Loucy (cell line): ENCODE results near the gene CACNA1D.

Source experiments
- H2AFZ ChIP-seq: fragments of 200-600 bp; sonication (generic); 2 replicates; pipeline ENCODE4 v1.6.0; 2016; ENCODE audit warnings: antibody characterized with exemption, mild to moderate bottlenecking, low read length, moderate library complexity
- H3F3A ChIP-seq: fragments of 200-600 bp; 2 replicates; pipeline ENCODE4 v1.6.0; 2016; ENCODE audit warnings: antibody characterized with exemption, low read depth, mild to moderate bottlenecking
- H3K27me3 ChIP-seq: fragments of 200-600 bp; sonication (generic); 2 replicates; pipeline ENCODE4 v1.6.1; 2014; ENCODE audit warnings: low read length, mild to moderate bottlenecking; ENCODE audit not compliant: insufficient read depth, poor library complexity, severe bottlenecking
- H3K36me3 ChIP-seq: fragments of 200-600 bp; sonication (generic); 2 replicates; pipeline ENCODE4 v1.6.1; 2016; ENCODE audit warnings: low read length; ENCODE audit not compliant: insufficient read depth
- H3K4me1 ChIP-seq: fragments of 200-600 bp; sonication (generic); 2 replicates; pipeline ENCODE4 v1.5.1; 2014; ENCODE audit warnings: low read length, mild to moderate bottlenecking; ENCODE audit not compliant: insufficient read depth, poor library complexity, severe bottlenecking
- H3K4me2 ChIP-seq: fragments of 200-600 bp; sonication (generic); 2 replicates; pipeline ENCODE4 v1.6.0; 2014; ENCODE audit warnings: antibody characterized with exemption, low read length, low read depth, mild to moderate bottlenecking; ENCODE audit not compliant: poor library complexity, severe bottlenecking
- H3K4me3 ChIP-seq: fragments of 200-600 bp; sonication (generic); 2 replicates; pipeline ENCODE4 v1.5.1; 2014; ENCODE audit warnings: low read length, mild to moderate bottlenecking, mixed read lengths; ENCODE audit not compliant: poor library complexity, severe bottlenecking
- H3K79me2 ChIP-seq: fragments of 200-600 bp; sonication (generic); 2 replicates; pipeline ENCODE4 v1.6.1; 2014; ENCODE audit warnings: low read length; ENCODE audit not compliant: insufficient read depth
- H3K9ac ChIP-seq: fragments of 200-600 bp; sonication (generic); 2 replicates; pipeline ENCODE4 v1.6.0; 2014; ENCODE audit warnings: mild to moderate bottlenecking, low read depth, low read length, moderate library complexity; ENCODE audit not compliant: poor library complexity, severe bottlenecking
- H3K9me2 ChIP-seq: fragments of 200-600 bp; sonication (generic); replicated peaks from 2 replicates; pipeline ENCODE4 v1.6.1; 2016; ENCODE audit warnings: low read depth, low read length, mixed read lengths
- H3K9me3 ChIP-seq: fragments of 200-600 bp; sonication (generic); 2 replicates; pipeline ENCODE4 v1.6.1; 2014; ENCODE audit warnings: mild to moderate bottlenecking, antibody characterized with exemption, low read length, low read depth; ENCODE audit not compliant: insufficient read depth
- H4K20me1 ChIP-seq: fragments of 200-600 bp; sonication (generic); 2 replicates; pipeline ENCODE4 v1.6.0; 2014; ENCODE audit warnings: antibody characterized with exemption, low read length, mild to moderate bottlenecking; ENCODE audit not compliant: insufficient read depth, poor library complexity, severe bottlenecking
- CTCF ChIP-seq: fragments of 200-600 bp; sonication (generic); conservative IDR thresholded peaks from 2 replicates; pipeline ENCODE4 v1.5.1; 2014; ENCODE audit warnings: mild to moderate bottlenecking, antibody characterized with exemption, low read length
- EZH2phosphoT487 ChIP-seq: fragments of 200-600 bp; IDR thresholded peaks from 2 replicates; pipeline ENCODE4 v1.6.1; 2018; ENCODE audit warnings: antibody characterized with exemption, mild to moderate bottlenecking, moderate library complexity, borderline replicate concordance

Gene CACNA1D

GRCh38 chr3:53544357-53544756 is 49.9 kb downstream of the CACNA1D start:
- no peak overlapping the region for H3K9ac ChIP-seq
- H3K27me3 ChIP-seq: no peaks in the 10 kb centered on the region
- no peaks in the 10 kb centered on the region for H3K9me3 ChIP-seq
- no peak overlapping the region for H3K4me2 ChIP-seq
- no peak overlapping the region for H3K4me3 ChIP-seq
- H3K9me2 ChIP-seq: no peaks in the 10 kb centered on the region
- H3K4me1 ChIP-seq: no peaks in the 10 kb centered on the region
- H3K36me3 ChIP-seq: no peaks in the 10 kb centered on the region
- H2AFZ ChIP-seq: no peak overlapping the region
- no peak for TF ChIP-seq CTCF
- TF ChIP-seq EZH2phosphoT487: no peak
- no peaks in the 10 kb centered on the region for H3K79me2 ChIP-seq
- no peaks in the 10 kb centered on the region for H3F3A ChIP-seq
- no peaks in the 10 kb centered on the region for H4K20me1 ChIP-seq

- no peaks in the 10 kb centered on the region for H3K9me2 ChIP-seq
- no peaks in the 10 kb centered on the region for H4K20me1 ChIP-seq
- no peaks in the 10 kb centered on the region for H3K36me3 ChIP-seq
- H3K9ac ChIP-seq: no peak overlapping the region
- no peaks in the 10 kb centered on the region for H3K4me1 ChIP-seq
- H3K4me3 ChIP-seq: no peak overlapping the region
- no peak overlapping the region for H2AFZ ChIP-seq
- no peaks in the 10 kb centered on the region for H3K27me3 ChIP-seq
- TF ChIP-seq CTCF: no peak
- TF ChIP-seq EZH2phosphoT487: no peak
- H3K9me3 ChIP-seq: no peaks in the 10 kb centered on the region
- no peaks in the 10 kb centered on the region for H3K79me2 ChIP-seq
- H3F3A ChIP-seq: no peaks in the 10 kb centered on the region
- H3K4me2 ChIP-seq: no peak overlapping the region
Observed at GRCh38 chr3:53545310-53545995, 51.0 kb downstream of the CACNA1D start.

- Histone ChIP-seq H3K4me3 (no peak overlapping the region), H3K9me2 (no peaks in the 10 kb centered on the region), H2AFZ (no peak overlapping the region), H3K27me3 (no peaks in the 10 kb centered on the region), H3K4me1 (no peaks in the 10 kb centered on the region), H3K9me3 (no peaks in the 10 kb centered on the region), H3F3A (no peaks in the 10 kb centered on the region), H3K79me2 (no peaks in the 10 kb centered on the region), H4K20me1 (no peaks in the 10 kb centered on the region), H3K9ac (no peak overlapping the region), H3K4me2 (no peak overlapping the region), H3K36me3 (no peaks in the 10 kb centered on the region)
- no peak for TF ChIP-seq CTCF
- TF ChIP-seq EZH2phosphoT487: no peak
Observed at GRCh38 chr3:53545996-53546359, 51.6 kb downstream of the CACNA1D start.
